Sigmoid colon (tissue), 4 donors: ENCODE measurements around the gene ATP11B.

Experiments
- CTCF ChIP-seq, 4 experiments: fragments of 450-650 bp in 3 of 4; fragments of 200-600 bp in 1 of 4; IDR thresholded peaks; one replicate each; pipeline ENCODE4 v1.5.1; 2016 to 2019; ENCODE audit warnings: antibody characterized with exemption in 4 of 4, mild to moderate bottlenecking in 3 of 4, moderate library complexity in 2 of 4
- EP300 ChIP-seq, 4 donors: sonication (generic); formaldehyde crosslinking; IDR thresholded peaks; one replicate each; pipeline ENCODE4 v1.6.1; 2017; ENCODE audit warnings: antibody characterized with exemption in 4 of 4
- POLR2A ChIP-seq, 2 donors: fragments of 450-650 bp; IDR thresholded peaks; one replicate each; pipeline ENCODE4 v1.6.1; 2016; ENCODE audit warnings: antibody characterized with exemption in 2 of 2, mild to moderate bottlenecking in 2 of 2, moderate library complexity in 2 of 2
- POLR2AphosphoS5 ChIP-seq, 4 donors: sonication (generic); formaldehyde crosslinking; IDR thresholded peaks; one replicate each; pipeline ENCODE4 v1.6.1; 2017; ENCODE audit warnings: antibody characterized with exemption in 4 of 4

GRCh38 chr3:182947888-182948287 is 154.6 kb downstream of the ATP11B start:
- TF ChIP-seq CTCF (IDR thresholded peaks at IDR 0.05) (no peak), POLR2A (IDR thresholded peaks at IDR 0.05) (no peak), POLR2AphosphoS5 (IDR thresholded peaks at IDR 0.05) (no peak), EP300 (IDR thresholded peaks at IDR 0.05) (no peak)
